ENCODE results near the gene MED13.

DNA sequence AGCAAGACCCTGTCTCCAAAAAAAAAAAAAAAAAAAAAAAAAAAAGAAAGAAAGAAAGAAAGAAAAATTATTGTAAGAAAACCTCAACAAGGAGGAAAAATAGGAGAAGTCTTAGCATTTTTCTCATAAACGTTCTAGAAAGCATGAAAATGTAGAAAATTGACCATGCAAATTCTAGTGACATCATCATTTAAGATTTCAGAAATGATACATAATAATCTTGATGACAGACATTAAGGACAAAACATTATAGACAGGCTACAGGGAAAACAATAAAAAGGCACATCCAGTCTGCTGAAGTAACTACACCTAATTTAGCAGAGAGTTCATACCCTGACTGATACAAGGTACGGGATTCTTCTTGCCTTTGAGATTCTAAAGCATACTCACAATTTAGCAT lies 21.9 kb downstream of the MED13 start:
- TF ChIP-seq POLR2AphosphoS5 (IDR thresholded peaks at IDR 0.05; ENCODE audit: low read depth, low read length) (no peak), FOXP2 (optimal IDR thresholded peaks at IDR 0.05; ENCODE audit: borderline replicate concordance, extremely low read depth, extremely low read length, insufficient read depth) (no peak), TAF1 (IDR thresholded peaks at IDR 0.05; ENCODE audit: borderline replicate concordance, insufficient read depth, low read length) (no peak), SIN3A (IDR thresholded peaks at IDR 0.05; ENCODE audit: borderline replicate concordance, insufficient read depth, low read length) (no peak)

Measured in PFSK-1 (cell line).